GM23338 (cell line): ENCODE results near the gene MFSD11.

ENCODE experiments used
- CTCF ChIP-seq, 2 experiments: fragments of 200-600 bp in 1 of 2; sonication (generic) in 1 of 2; conservative IDR thresholded peaks; 2 replicates each; pipeline versions ENCODE4 v1.5.1 to v1.6.1; 2016 to 2017; ENCODE audit warnings: antibody characterized with exemption in 2 of 2, low read depth in 2 of 2, mild to moderate bottlenecking in 2 of 2, moderate library complexity in 1 of 2
- EZH2 ChIP-seq: fragments of 200-600 bp; sonication (generic); IDR thresholded peaks from one replicate; pipeline ENCODE4 v1.8.0; 2017; ENCODE audit warnings: antibody characterized with exemption, mild to moderate bottlenecking, low read depth; ENCODE audit not compliant: unreplicated experiment
- EZH2phosphoT487 ChIP-seq: fragments of 200-600 bp; sonication (generic); IDR thresholded peaks from one replicate; pipeline ENCODE4 v1.8.1; 2018; ENCODE audit warnings: antibody characterized with exemption; ENCODE audit not compliant: unreplicated experiment
- POLR2AphosphoS5 ChIP-seq: IDR thresholded peaks from 2 replicates; pipeline ENCODE4 v1.6.1; 2016; ENCODE audit warnings: antibody characterized with exemption, low read depth

- TF ChIP-seq CTCF (conservative IDR thresholded peaks at IDR 0.05; ENCODE audit: low read depth in 2 of 2) (no peak), POLR2AphosphoS5 (no peak), EZH2phosphoT487 (no peak), EZH2 (no peak)
Measured at GRCh38 chr17:76827736-76828135, 89.8 kb downstream of the MFSD11 start.
